GM12878 (cell line): ENCODE measurements around the gene SCGN. TPM values are rescaled to one million over a fixed set of nuclear protein-coding genes. Genes with fewer than 3 reads are reported as not detected.

ENCODE experiments used
- ATAC-seq: fragments of 200-7000 bp; cut with Tn5 transposase; 3 replicates; pipeline ENCODE4 v1.9.1; 2020; ENCODE audit warnings: mild to moderate bottlenecking, moderate library complexity
- BruUV-seq: library from RNA; stranded (reverse); fragments of 400-500 nt; replicated peaks from 2 replicates; lab custom pipeline; 2021; lab: Mats Ljungman, UMichigan
- CTCF ChIA-PET: fragments of 300-600 bp; sonication (Branson Sonifier 250); formaldehyde crosslinking; extraction: SDS; loops from one replicate; lab custom pipeline; 2021; ENCODE audit warnings: inconsistent platforms; lab: Yijun Ruan, JAX
- POLR2A ChIA-PET: fragments of 350-600 bp; formaldehyde crosslinking; extraction: SDS; loops from one replicate; lab custom pipeline; 2021; ENCODE audit warnings: inconsistent platforms; lab: Charles Lee
- RAD21 ChIA-PET: fragments of 300-600 bp; sonication (Branson Sonifier 250); formaldehyde crosslinking; loops from one replicate; lab custom pipeline; 2023; ENCODE audit warnings: antibody characterized with exemption; ENCODE audit not compliant: unreplicated experiment; lab: Charles Lee
- SMC1A ChIA-PET: fragments of 300-600 bp; sonication (Branson Sonifier 250); formaldehyde crosslinking; loops from one replicate; lab custom pipeline; 2023; ENCODE audit not compliant: unreplicated experiment, uncharacterized antibody; lab: Charles Lee
- DNase-seq: peaks from one replicate; pipeline ENCODE4 v3.0.0-alpha.2; 2011; ENCODE audit warnings: low read depth, low spot score
- FAIRE-seq: peaks from 3 replicates; lab custom pipeline; 2011; peaks lifted over from hg19 to GRCh38; lab: Jason Lieb, UNC
- H2AFZ ChIP-seq: 2 replicates; pipeline ENCODE4 v1.6.0; 2011; ENCODE audit warnings: low read depth, low read length, control low read depth; ENCODE audit not compliant: control insufficient read depth
- H3K27ac ChIP-seq: 2 replicates; pipeline ENCODE4 v1.5.1; 2011; ENCODE audit warnings: control low read depth; ENCODE audit not compliant: control insufficient read depth, insufficient read depth
- H3K27me3 ChIP-seq, 2 experiments: replicated peaks in 1 of 2; 2 replicates each; pipeline versions ENCODE4 v1.6.0 to v1.6.1; 2011; ENCODE audit warnings: low read length in 1 of 2; ENCODE audit not compliant: control insufficient read depth in 2 of 2, insufficient read depth in 2 of 2
- H3K36me3 ChIP-seq, 2 experiments: 2 replicates each; pipeline ENCODE4 v1.5.1; 2011; ENCODE audit warnings: low read length in 1 of 2; ENCODE audit not compliant: control insufficient read depth in 2 of 2, insufficient read depth in 2 of 2
- H3K4me1 ChIP-seq: 2 replicates; pipeline ENCODE4 v1.6.1; 2011; ENCODE audit warnings: mild to moderate bottlenecking, low read length, moderate library complexity, mixed read lengths; ENCODE audit not compliant: control insufficient read depth, insufficient read depth
- H3K4me2 ChIP-seq: 2 replicates; pipeline ENCODE4 v1.6.0; 2011; ENCODE audit warnings: control low read depth; ENCODE audit not compliant: control insufficient read depth, insufficient read depth
- H3K4me3 ChIP-seq: fragments of 200-600 bp; sonication (generic); 2 replicates; pipeline ENCODE4 v1.5.1; 2016
- H3K79me2 ChIP-seq: 2 replicates; pipeline ENCODE4 v1.6.0; 2011; ENCODE audit warnings: low read length; ENCODE audit not compliant: control insufficient read depth, insufficient read depth
- H3K9ac ChIP-seq: 2 replicates; pipeline ENCODE4 v1.8.0; 2011; ENCODE audit warnings: low read length, control low read depth, mixed read lengths; ENCODE audit not compliant: control insufficient read depth, insufficient read depth
- H3K9me3 ChIP-seq: replicated peaks from 3 replicates; pipeline ENCODE4 v1.5.1; 2011; ENCODE audit warnings: mild to moderate bottlenecking, low read length; ENCODE audit not compliant: control insufficient read depth, insufficient read depth
- H4K20me1 ChIP-seq: 2 replicates; pipeline ENCODE4 v1.6.0; 2011; ENCODE audit not compliant: control insufficient read depth, insufficient read depth
- IKZF1 ChIP-seq: fragments of 450-650 bp; conservative IDR thresholded peaks from 2 replicates; pipeline ENCODE4 v1.6.1; 2017; ENCODE audit warnings: antibody characterized with exemption, mild to moderate bottlenecking
- NFIC ChIP-seq: IDR thresholded peaks from 2 replicates; pipeline ENCODE4 v1.6.1; 2012; ENCODE audit warnings: low read depth, mild to moderate bottlenecking, inconsistent platforms, low read length, moderate library complexity
- SKIL ChIP-seq: fragments of 450-650 bp; IDR thresholded peaks from 2 replicates; pipeline ENCODE4 v1.6.1; 2017; ENCODE audit warnings: mild to moderate bottlenecking, low read depth, inconsistent platforms; ENCODE audit not compliant: poor library complexity, severe bottlenecking
- SREBF2 ChIP-seq: IDR thresholded peaks from 2 replicates; pipeline ENCODE4 v1.6.1; 2012; ENCODE audit warnings: mild to moderate bottlenecking, low read length
- SRF ChIP-seq, 2 experiments: IDR thresholded peaks; 2 replicates each; pipeline ENCODE4 v1.6.1; 2011; ENCODE audit warnings: low read depth in 2 of 2, low read length in 2 of 2, mild to moderate bottlenecking in 1 of 2, moderate library complexity in 1 of 2
- USF2 ChIP-seq: IDR thresholded peaks from 2 replicates; pipeline ENCODE4 v1.6.1; 2011; ENCODE audit warnings: low read depth, low read length, improper control_type of control experiment, borderline replicate concordance
- WGBS: methylation state at CpG from one replicate; pipeline ENCODE4 v1.1.6; 2016; ENCODE audit warnings: low lambda C conversion rate; ENCODE audit not compliant: insufficient replicate concordance, insufficient coverage; ENCODE audit errors: missing lambda C conversion rate; 5-methylcytosine and 5-hydroxymethylcytosine counted together
- in situ Hi-C: fragments of 300-500 bp; cut with MboI; formaldehyde crosslinking; loops from 9 replicates; pipeline ENCODE4 v1.14.3; 2018; ENCODE audit warnings: mixed read lengths
- intact Hi-C: fragments of 100-400 bp; cut with micrococcal nuclease; formaldehyde crosslinking; loops from one replicate; pipeline ENCODE4 v1.14.2; 2022; ENCODE audit not compliant: unreplicated experiment
- polyA plus RNA-seq, 11 experiments: library from polyadenylated mRNA; depleted of rRNA in 4 of 11; unstranded in 6 of 11; stranded (reverse) in 5 of 11; fragments of >200 nt; fragmentation: Nextera tagmentation in 4 of 11; fragmentation: Illumina TruSeq in 1 of 11; extraction: Ambion mirVana in 4 of 11; extraction: Trizol in 1 of 11; gene quantifications; 1 replicate in 1 of 11; 2 replicates in 10 of 11; pipeline versions ENCODE4 v1.2.1 to v1.2.3, GENCODE V29; 2011 to 2016; ENCODE audit warnings: inconsistent platforms in 2 of 11, missing spikeins in 2 of 11, low read depth in 1 of 11
- total RNA-seq, 4 experiments: library from RNA; depleted of rRNA in 3 of 4; stranded (reverse); fragments of >200 nt in 3 of 4; fragmentation: Illumina TruSeq in 1 of 4; extraction: Trizol in 1 of 4; gene quantifications; 2 replicates each; pipeline versions ENCODE4 v1.2.1 to v1.2.3, GENCODE V29; 2013 to 2021
- TF ChIP-seq, protein P1 (sequence below): fragments of 450-650 bp; formaldehyde crosslinking; IDR thresholded peaks from 2 replicates; pipeline ENCODE4 v1.4.0; 2020; ENCODE audit warnings: mild to moderate bottlenecking, moderate library complexity

Gene SCGN
- total and polyA plus RNA-seq, 10 of the 15 experiments (the other 5 are each of a cell fraction or from before 2014, with no cell fraction given): not detected

DNA sequence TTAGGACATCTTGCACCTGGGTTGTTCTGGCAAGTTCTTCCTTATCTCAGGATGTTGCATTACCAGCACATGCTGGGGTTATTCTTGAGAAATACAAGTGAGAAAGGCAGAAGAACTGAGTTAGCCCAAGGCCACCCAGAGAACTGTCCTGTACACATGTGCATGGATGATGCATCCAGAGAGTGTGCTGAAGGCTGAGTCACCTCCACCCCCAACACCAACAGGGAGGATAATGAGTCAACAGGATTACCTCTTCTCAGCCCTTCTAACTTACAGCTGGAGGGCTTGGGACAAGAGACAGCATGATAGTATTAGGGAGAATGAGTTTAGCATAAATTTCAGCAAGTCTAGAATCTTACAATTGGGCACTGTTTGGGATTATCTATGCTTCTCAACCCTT lies 8.5 kb downstream of the SCGN start (continued):
- no peak for TF ChIP-seq IKZF1
- no peak for TF ChIP-seq USF2

GRCh38 chr6:25661129-25661779 lies 9.2 kb downstream of the SCGN start:
- H3K4me2 ChIP-seq: no peak overlapping the region
- H3K9ac ChIP-seq: no peak overlapping the region
- SMC1A ChIA-PET: no interaction called here
- 3% methylated on average over 5 of the region's 5 CpGs for WGBS
- CTCF ChIA-PET: no interaction called here
- H3K4me3 ChIP-seq: no peak overlapping the region
- H3K4me1 ChIP-seq: no peaks in the 10 kb centered on the region
- no peak overlapping the region for H2AFZ ChIP-seq
- no peak overlapping the region for H3K27ac ChIP-seq
- intact Hi-C loops (no loop called here), in situ Hi-C loops (no loop called here)
- RAD21 ChIA-PET: no interaction called here
- H3K36me3 ChIP-seq: no peaks in the 10 kb centered on the region
- H3K79me2 ChIP-seq: no peaks in the 10 kb centered on the region
- no peaks in the 10 kb centered on the region for H3K27me3 ChIP-seq
- ATAC-seq: no peak
- no TSS peak for BruUV-seq
- no peaks in the 10 kb centered on the region for H3K9me3 ChIP-seq
- H4K20me1 ChIP-seq: no peaks in the 10 kb centered on the region
- no peak for DNase-seq
- no peak for TF ChIP-seq SRF (IDR thresholded peaks at IDR 0.05; ENCODE audit: low read depth in 2 of 2, low read length in 2 of 2)
- TF ChIP-seq NFIC: no peak
- TF ChIP-seq SKIL: no peak
- TF ChIP-seq, protein P1, sequence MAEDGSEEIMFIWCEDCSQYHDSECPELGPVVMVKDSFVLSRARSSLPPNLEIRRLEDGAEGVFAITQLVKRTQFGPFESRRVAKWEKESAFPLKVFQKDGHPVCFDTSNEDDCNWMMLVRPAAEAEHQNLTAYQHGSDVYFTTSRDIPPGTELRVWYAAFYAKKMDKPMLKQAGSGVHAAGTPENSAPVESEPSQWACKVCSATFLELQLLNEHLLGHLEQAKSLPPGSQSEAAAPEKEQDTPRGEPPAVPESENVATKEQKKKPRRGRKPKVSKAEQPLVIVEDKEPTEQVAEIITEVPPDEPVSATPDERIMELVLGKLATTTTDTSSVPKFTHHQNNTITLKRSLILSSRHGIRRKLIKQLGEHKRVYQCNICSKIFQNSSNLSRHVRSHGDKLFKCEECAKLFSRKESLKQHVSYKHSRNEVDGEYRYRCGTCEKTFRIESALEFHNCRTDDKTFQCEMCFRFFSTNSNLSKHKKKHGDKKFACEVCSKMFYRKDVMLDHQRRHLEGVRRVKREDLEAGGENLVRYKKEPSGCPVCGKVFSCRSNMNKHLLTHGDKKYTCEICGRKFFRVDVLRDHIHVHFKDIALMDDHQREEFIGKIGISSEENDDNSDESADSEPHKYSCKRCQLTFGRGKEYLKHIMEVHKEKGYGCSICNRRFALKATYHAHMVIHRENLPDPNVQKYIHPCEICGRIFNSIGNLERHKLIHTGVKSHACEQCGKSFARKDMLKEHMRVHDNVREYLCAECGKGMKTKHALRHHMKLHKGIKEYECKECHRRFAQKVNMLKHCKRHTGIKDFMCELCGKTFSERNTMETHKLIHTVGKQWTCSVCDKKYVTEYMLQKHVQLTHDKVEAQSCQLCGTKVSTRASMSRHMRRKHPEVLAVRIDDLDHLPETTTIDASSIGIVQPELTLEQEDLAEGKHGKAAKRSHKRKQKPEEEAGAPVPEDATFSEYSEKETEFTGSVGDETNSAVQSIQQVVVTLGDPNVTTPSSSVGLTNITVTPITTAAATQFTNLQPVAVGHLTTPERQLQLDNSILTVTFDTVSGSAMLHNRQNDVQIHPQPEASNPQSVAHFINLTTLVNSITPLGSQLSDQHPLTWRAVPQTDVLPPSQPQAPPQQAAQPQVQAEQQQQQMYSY (CRISPR knock-in tag): no peak
- TF ChIP-seq SREBF2: no peak
- POLR2A ChIA-PET: no interaction called here
- no peak for FAIRE-seq
